GM12878 (cell line): ENCODE measurements around the gene PDK3. TPM values are rescaled to one million over a fixed set of nuclear protein-coding genes. Genes with fewer than 3 reads are reported as not detected.
A peak's percentile ranks its signal among the peaks of the same experiment; 100 is the strongest.

ENCODE experiments used
- ATF3 ChIP-seq: IDR thresholded peaks from 2 replicates; pipeline ENCODE4 v1.6.1; 2011; ENCODE audit warnings: low read depth, mild to moderate bottlenecking, low read length, moderate library complexity, borderline replicate concordance; ENCODE audit errors: extremely low read depth
- BRCA1 ChIP-seq: IDR thresholded peaks from 2 replicates; pipeline ENCODE4 v1.6.1; 2011; ENCODE audit warnings: low read depth, low read length, improper control_type of control experiment
- CBX5 ChIP-seq: sonication (generic); IDR thresholded peaks from 2 replicates; pipeline ENCODE4 v1.6.1; 2016; ENCODE audit warnings: low read depth, moderate library complexity, mild to moderate bottlenecking, inconsistent platforms
- EED ChIP-seq: sonication (generic); IDR thresholded peaks from 2 replicates; pipeline ENCODE4 v1.6.1; 2016; ENCODE audit warnings: antibody characterized with exemption, low read depth
- EP300 ChIP-seq, 2 experiments: fragments of 150-350 bp in 1 of 2; IDR thresholded peaks; 2 replicates each; pipeline ENCODE4 v1.6.1; 2011 to 2012; ENCODE audit warnings: low read depth in 2 of 2, low read length in 2 of 2, borderline replicate concordance in 1 of 2, improper control_type of control experiment in 1 of 2, inconsistent platforms in 1 of 2; ENCODE audit not compliant: control insufficient read depth in 1 of 2
- HDAC6 ChIP-seq: fragments of 200-600 bp; sonication (generic); IDR thresholded peaks from one replicate; pipeline ENCODE4 v1.8.0; 2017; ENCODE audit warnings: antibody characterized with exemption; ENCODE audit not compliant: unreplicated experiment
- HSF1 ChIP-seq: fragments of 150-350 bp; IDR thresholded peaks from 2 replicates; pipeline ENCODE4 v1.6.1; 2014; ENCODE audit warnings: mild to moderate bottlenecking, low read depth, low read length
- IRF4 ChIP-seq: IDR thresholded peaks from 2 replicates; pipeline ENCODE4 v1.6.1; 2011; ENCODE audit warnings: low read depth, low read length
- KDM1A ChIP-seq: fragments of 200-600 bp; sonication (generic); IDR thresholded peaks from 2 replicates; pipeline ENCODE4 v1.6.1; 2016; ENCODE audit warnings: borderline replicate concordance
- KLF5 ChIP-seq: fragments of 450-650 bp; IDR thresholded peaks from 2 replicates; pipeline ENCODE4 v1.6.1; 2014; ENCODE audit warnings: mild to moderate bottlenecking; ENCODE audit not compliant: partially characterized antibody
- LARP7 ChIP-seq: fragments of 450-650 bp; IDR thresholded peaks from 2 replicates; pipeline ENCODE4 v1.6.1; 2017; ENCODE audit warnings: mild to moderate bottlenecking
- MXI1 ChIP-seq: fragments of 150-350 bp; IDR thresholded peaks from 2 replicates; pipeline ENCODE4 v1.6.1; 2011; ENCODE audit warnings: low read depth, mild to moderate bottlenecking, inconsistent platforms, low read length, improper control_type of control experiment
- POLR2AphosphoS2 ChIP-seq: IDR thresholded peaks from 2 replicates; pipeline ENCODE4 v1.6.1; 2011; ENCODE audit warnings: low read depth, mild to moderate bottlenecking, low read length, improper control_type of control experiment, moderate library complexity
- RAD51 ChIP-seq: fragments of 450-650 bp; IDR thresholded peaks from 2 replicates; pipeline ENCODE4 v1.6.1; 2016; ENCODE audit warnings: moderate library complexity, mild to moderate bottlenecking, inconsistent platforms
- RCOR1 ChIP-seq: conservative IDR thresholded peaks from 2 replicates; pipeline ENCODE4 v1.6.1; 2012; ENCODE audit warnings: low read depth, low read length, improper control_type of control experiment
- RELA ChIP-seq: fragments of 450-650 bp; IDR thresholded peaks from 2 replicates; pipeline ENCODE4 v1.8.0; 2014; ENCODE audit warnings: borderline replicate concordance; ENCODE audit not compliant: partially characterized antibody
- SIN3A ChIP-seq: IDR thresholded peaks from 2 replicates; pipeline ENCODE4 v1.6.1; 2012; ENCODE audit warnings: low read depth, low read length, improper control_type of control experiment
- SRF ChIP-seq, 2 experiments: IDR thresholded peaks; 2 replicates each; pipeline ENCODE4 v1.6.1; 2011; ENCODE audit warnings: low read depth in 2 of 2, low read length in 2 of 2, mild to moderate bottlenecking in 1 of 2, moderate library complexity in 1 of 2
- SUZ12 ChIP-seq: fragments of 200-600 bp; sonication (generic); IDR thresholded peaks from one replicate; pipeline ENCODE4 v1.6.1; 2018; ENCODE audit warnings: antibody characterized with exemption, mild to moderate bottlenecking; ENCODE audit not compliant: unreplicated experiment
- TARDBP ChIP-seq: IDR thresholded peaks from 2 replicates; pipeline ENCODE4 v1.6.1; 2016; ENCODE audit warnings: borderline replicate concordance
- ZNF384 ChIP-seq: IDR thresholded peaks from 2 replicates; pipeline ENCODE4 v1.6.1; 2012; ENCODE audit warnings: low read depth, mild to moderate bottlenecking, low read length, improper control_type of control experiment, borderline replicate concordance
- polyA plus RNA-seq, 11 experiments: library from polyadenylated mRNA; depleted of rRNA in 4 of 11; unstranded in 6 of 11; stranded (reverse) in 5 of 11; fragments of >200 nt; fragmentation: Nextera tagmentation in 4 of 11; fragmentation: Illumina TruSeq in 1 of 11; extraction: Ambion mirVana in 4 of 11; extraction: Trizol in 1 of 11; gene quantifications; 1 replicate in 1 of 11; 2 replicates in 10 of 11; pipeline versions ENCODE4 v1.2.1 to v1.2.3, GENCODE V29; 2011 to 2016; ENCODE audit warnings: inconsistent platforms in 2 of 11, missing spikeins in 2 of 11, low read depth in 1 of 11
- total RNA-seq, 4 experiments: library from RNA; depleted of rRNA in 3 of 4; stranded (reverse); fragments of >200 nt in 3 of 4; fragmentation: Illumina TruSeq in 1 of 4; extraction: Trizol in 1 of 4; gene quantifications; 2 replicates each; pipeline versions ENCODE4 v1.2.1 to v1.2.3, GENCODE V29; 2013 to 2021
- TF ChIP-seq, protein P1 (sequence below), 3 experiments: IDR thresholded peaks in 2 of 3; conservative IDR thresholded peaks in 1 of 3; 2 replicates each; pipeline ENCODE4 v1.5.1; 2011; ENCODE audit warnings: low read depth in 3 of 3, low read length in 3 of 3, mild to moderate bottlenecking in 3 of 3, control low read depth in 2 of 3, moderate library complexity in 2 of 3, inconsistent platforms in 1 of 3, mixed read lengths in 1 of 3; ENCODE audit not compliant: control insufficient read depth in 2 of 3, insufficient read depth in 1 of 3; ENCODE audit errors: extremely low read depth in 1 of 3
- TF ChIP-seq, protein P2 (sequence below): fragments of 450-650 bp; IDR thresholded peaks from 2 replicates; pipeline ENCODE4 v1.6.1; 2016; ENCODE audit warnings: mild to moderate bottlenecking
- TF ChIP-seq, protein P3 (sequence below): fragments of 450-650 bp; IDR thresholded peaks from 2 replicates; pipeline ENCODE4 v1.6.1; 2018; ENCODE audit warnings: mild to moderate bottlenecking, low read depth, moderate library complexity; ENCODE audit not compliant: partially characterized antibody

The PDK3 gene
- total and polyA plus RNA-seq, 10 of the 15 experiments (the other 5 are each of a cell fraction or from before 2014, with no cell fraction given), result 4.2 to 54.6 (median 21.9) TPM

- TF ChIP-seq ZNF384 (peak; percentile 38; the same call in 1 of the 2 replicates), MXI1 (no peak), RAD51 (0 out of 2 replicates have a peak, but pooled peaks have one; percentile 21), BRCA1 (no peak), TARDBP (no peak), IRF4 (peak; percentile 66), SUZ12 (no peak), ATF3 (no peak), KLF5 (no peak), EP300 (IDR thresholded peaks at IDR 0.05; ENCODE audit: borderline replicate concordance in 1 of 2, control insufficient read depth in 1 of 2, low read depth in 2 of 2, low read length in 2 of 2) (peak; percentile 82 to 93; a peak in 3 of 4 replicates), RCOR1 (no peak), HDAC6 (no peak), SRF (IDR thresholded peaks at IDR 0.05; ENCODE audit: low read depth in 2 of 2, low read length in 2 of 2) (no peak), EED (no peak), HSF1 (no peak), KDM1A (no peak), RELA (no peak), SIN3A (no peak), POLR2AphosphoS2 (no peak), CBX5 (no peak), LARP7 (no peak)
- TF ChIP-seq, protein P1, sequence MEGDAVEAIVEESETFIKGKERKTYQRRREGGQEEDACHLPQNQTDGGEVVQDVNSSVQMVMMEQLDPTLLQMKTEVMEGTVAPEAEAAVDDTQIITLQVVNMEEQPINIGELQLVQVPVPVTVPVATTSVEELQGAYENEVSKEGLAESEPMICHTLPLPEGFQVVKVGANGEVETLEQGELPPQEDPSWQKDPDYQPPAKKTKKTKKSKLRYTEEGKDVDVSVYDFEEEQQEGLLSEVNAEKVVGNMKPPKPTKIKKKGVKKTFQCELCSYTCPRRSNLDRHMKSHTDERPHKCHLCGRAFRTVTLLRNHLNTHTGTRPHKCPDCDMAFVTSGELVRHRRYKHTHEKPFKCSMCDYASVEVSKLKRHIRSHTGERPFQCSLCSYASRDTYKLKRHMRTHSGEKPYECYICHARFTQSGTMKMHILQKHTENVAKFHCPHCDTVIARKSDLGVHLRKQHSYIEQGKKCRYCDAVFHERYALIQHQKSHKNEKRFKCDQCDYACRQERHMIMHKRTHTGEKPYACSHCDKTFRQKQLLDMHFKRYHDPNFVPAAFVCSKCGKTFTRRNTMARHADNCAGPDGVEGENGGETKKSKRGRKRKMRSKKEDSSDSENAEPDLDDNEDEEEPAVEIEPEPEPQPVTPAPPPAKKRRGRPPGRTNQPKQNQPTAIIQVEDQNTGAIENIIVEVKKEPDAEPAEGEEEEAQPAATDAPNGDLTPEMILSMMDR (IDR thresholded peaks at IDR 0.05 in 2 of 3, conservative IDR thresholded peaks at IDR 0.05 in 1 of 3; ENCODE audit: control insufficient read depth in 2 of 3, extremely low read depth in 1 of 3, insufficient read depth in 1 of 3, low read depth in 3 of 3, low read length in 3 of 3), result no peak
- TF ChIP-seq, protein P2, sequence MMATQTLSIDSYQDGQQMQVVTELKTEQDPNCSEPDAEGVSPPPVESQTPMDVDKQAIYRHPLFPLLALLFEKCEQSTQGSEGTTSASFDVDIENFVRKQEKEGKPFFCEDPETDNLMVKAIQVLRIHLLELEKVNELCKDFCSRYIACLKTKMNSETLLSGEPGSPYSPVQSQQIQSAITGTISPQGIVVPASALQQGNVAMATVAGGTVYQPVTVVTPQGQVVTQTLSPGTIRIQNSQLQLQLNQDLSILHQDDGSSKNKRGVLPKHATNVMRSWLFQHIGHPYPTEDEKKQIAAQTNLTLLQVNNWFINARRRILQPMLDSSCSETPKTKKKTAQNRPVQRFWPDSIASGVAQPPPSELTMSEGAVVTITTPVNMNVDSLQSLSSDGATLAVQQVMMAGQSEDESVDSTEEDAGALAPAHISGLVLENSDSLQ, result peak; percentile 67; the same call in 1 of the 2 replicates
- TF ChIP-seq, protein P3, sequence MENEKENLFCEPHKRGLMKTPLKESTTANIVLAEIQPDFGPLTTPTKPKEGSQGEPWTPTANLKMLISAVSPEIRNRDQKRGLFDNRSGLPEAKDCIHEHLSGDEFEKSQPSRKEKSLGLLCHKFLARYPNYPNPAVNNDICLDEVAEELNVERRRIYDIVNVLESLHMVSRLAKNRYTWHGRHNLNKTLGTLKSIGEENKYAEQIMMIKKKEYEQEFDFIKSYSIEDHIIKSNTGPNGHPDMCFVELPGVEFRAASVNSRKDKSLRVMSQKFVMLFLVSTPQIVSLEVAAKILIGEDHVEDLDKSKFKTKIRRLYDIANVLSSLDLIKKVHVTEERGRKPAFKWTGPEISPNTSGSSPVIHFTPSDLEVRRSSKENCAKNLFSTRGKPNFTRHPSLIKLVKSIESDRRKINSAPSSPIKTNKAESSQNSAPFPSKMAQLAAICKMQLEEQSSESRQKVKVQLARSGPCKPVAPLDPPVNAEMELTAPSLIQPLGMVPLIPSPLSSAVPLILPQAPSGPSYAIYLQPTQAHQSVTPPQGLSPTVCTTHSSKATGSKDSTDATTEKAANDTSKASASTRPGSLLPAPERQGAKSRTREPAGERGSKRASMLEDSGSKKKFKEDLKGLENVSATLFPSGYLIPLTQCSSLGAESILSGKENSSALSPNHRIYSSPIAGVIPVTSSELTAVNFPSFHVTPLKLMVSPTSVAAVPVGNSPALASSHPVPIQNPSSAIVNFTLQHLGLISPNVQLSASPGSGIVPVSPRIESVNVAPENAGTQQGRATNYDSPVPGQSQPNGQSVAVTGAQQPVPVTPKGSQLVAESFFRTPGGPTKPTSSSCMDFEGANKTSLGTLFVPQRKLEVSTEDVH, result no peak
These were observed 48.3 kb downstream of the PDK3 start (continued) for GRCh38 chrX:24513416-24513815.
